H1 (cell line): ENCODE data around the gene ZBTB46. TPM values are rescaled to one million over a fixed set of nuclear protein-coding genes. Genes with fewer than 3 reads are reported as not detected.
A peak's percentile ranks its signal among the peaks of the same experiment; 100 is the strongest.

Source experiments
- CTCF ChIA-PET: fragments of 300-600 bp; sonication (Branson Sonifier 250); formaldehyde crosslinking; loops from one replicate; lab custom pipeline; 2021; ENCODE audit not compliant: partially characterized antibody; lab: Charles Lee
- POLR2A ChIA-PET: fragments of 300-600 bp; sonication (Branson Sonifier 250); formaldehyde crosslinking; loops from one replicate; lab custom pipeline; 2021; ENCODE audit warnings: inconsistent platforms; ENCODE audit not compliant: partially characterized antibody; lab: Charles Lee
- DNase-seq, 2 experiments: peaks; one replicate each; pipeline versions ENCODE4 v3.0.0 to v3.0.0-alpha.2; 2010 to 2022; ENCODE audit warnings: low spot score in 2 of 2, low read depth in 1 of 2, mixed read lengths in 1 of 2
- FAIRE-seq: peaks from 2 replicates; lab custom pipeline; 2011; peaks lifted over from hg19 to GRCh38; lab: Jason Lieb, UNC
- H2AFZ ChIP-seq: 2 replicates; pipeline ENCODE4 v1.8.1; 2012; ENCODE audit warnings: low read length, inconsistent platforms
- H2AK5ac ChIP-seq: 2 replicates; pipeline ENCODE4 v1.6.1; 2013; ENCODE audit warnings: low read depth, low read length
- H2BK120ac ChIP-seq: replicated peaks from 2 replicates; pipeline ENCODE3; 2013; ENCODE audit warnings: low read depth, low read length, inconsistent platforms
- H2BK12ac ChIP-seq: 2 replicates; pipeline ENCODE4 v1.6.1; 2013; ENCODE audit warnings: low read depth, low read length
- H2BK15ac ChIP-seq: 2 replicates; pipeline ENCODE4 v1.6.1; 2013; ENCODE audit warnings: low read length
- H2BK20ac ChIP-seq: 2 replicates; pipeline ENCODE4 v1.6.1; 2013; ENCODE audit warnings: low read length
- H2BK5ac ChIP-seq: 2 replicates; pipeline ENCODE4 v1.6.1; 2013; ENCODE audit warnings: low read depth, low read length
- H3K14ac ChIP-seq: 2 replicates; pipeline ENCODE4 v1.6.1; 2013; ENCODE audit warnings: inconsistent platforms; ENCODE audit not compliant: insufficient read length
- H3K18ac ChIP-seq: 2 replicates; pipeline ENCODE4 v1.6.1; 2013; ENCODE audit warnings: low read length; ENCODE audit errors: extremely low read depth
- H3K23ac ChIP-seq: 2 replicates; pipeline ENCODE4 v1.6.1; 2013; ENCODE audit warnings: inconsistent platforms; ENCODE audit not compliant: insufficient read length
- H3K23me2 ChIP-seq: 2 replicates; pipeline ENCODE4 v1.6.1; 2013; ENCODE audit warnings: low read depth, low read length
- H3K27ac ChIP-seq: 2 replicates; pipeline ENCODE4 v1.6.1; 2011; ENCODE audit warnings: low read depth, low read length, inconsistent platforms
- H3K27me3 ChIP-seq, 4 experiments: replicated peaks in 1 of 4; 1 replicate in 1 of 4; 2 replicates in 3 of 4; pipeline versions ENCODE4 v1.6.1 to v1.8.1; 2011 to 2013; ENCODE audit warnings: low read length in 3 of 4, mild to moderate bottlenecking in 3 of 4, inconsistent platforms in 2 of 4, mixed read lengths in 2 of 4, moderate library complexity in 1 of 4; ENCODE audit not compliant: control insufficient read depth in 3 of 4, insufficient read depth in 3 of 4; ENCODE audit errors: extremely low read depth in 1 of 4
- H3K36me3 ChIP-seq, 4 experiments: 2 replicates each; pipeline versions ENCODE4 v1.6.1 to v1.8.1; 2011 to 2013; ENCODE audit warnings: mild to moderate bottlenecking in 4 of 4, low read length in 3 of 4, moderate library complexity in 2 of 4, control low read depth in 1 of 4, inconsistent platforms in 1 of 4; ENCODE audit not compliant: insufficient read depth in 4 of 4, control insufficient read depth in 2 of 4
- H3K4ac ChIP-seq: replicated peaks from 2 replicates; pipeline ENCODE3; 2013; ENCODE audit warnings: low read length, low read depth, mixed read lengths, inconsistent platforms; ENCODE audit not compliant: insufficient read length
- H3K4me1 ChIP-seq, 4 experiments: replicated peaks in 1 of 4; 1 replicate in 1 of 4; 2 replicates in 3 of 4; pipeline versions ENCODE4 v1.6.1 to v1.8.1; 2011 to 2013; ENCODE audit warnings: low read length in 3 of 4, inconsistent platforms in 2 of 4, mixed read lengths in 1 of 4; ENCODE audit not compliant: insufficient read depth in 4 of 4, control insufficient read depth in 3 of 4
- H3K4me2 ChIP-seq, 2 experiments: 2 replicates each; pipeline versions ENCODE4 v1.6.1 to v1.8.1; 2011 to 2013; ENCODE audit warnings: low read depth in 2 of 2, low read length in 2 of 2, control low read depth in 1 of 2, inconsistent platforms in 1 of 2, mild to moderate bottlenecking in 1 of 2; ENCODE audit not compliant: insufficient read depth in 1 of 2
- H3K4me3 ChIP-seq, 4 experiments: fragments of 200-600, 300-600 bp in 1 of 4; sonication (generic), shearing (Covaris generic), sonication (Bioruptor Twin) in 1 of 4; 2 replicates each; pipeline versions ENCODE4 v1.5.1 to v1.8.1; 2011 to 2016; ENCODE audit warnings: low read length in 4 of 4, low read depth in 3 of 4, control low read depth in 2 of 4, inconsistent platforms in 2 of 4, mild to moderate bottlenecking in 2 of 4, mixed read lengths in 1 of 4, moderate library complexity in 1 of 4; ENCODE audit not compliant: insufficient read depth in 2 of 4; ENCODE audit errors: extremely low read depth in 1 of 4
- H3K56ac ChIP-seq: replicated peaks from 2 replicates; pipeline ENCODE3; 2013; ENCODE audit warnings: low read depth, mild to moderate bottlenecking, mixed read lengths, low read length, inconsistent platforms; ENCODE audit not compliant: insufficient read length
- H3K79me1 ChIP-seq: 2 replicates; pipeline ENCODE4 v1.6.1; 2013; ENCODE audit warnings: low read depth, low read length, control low read depth
- H3K79me2 ChIP-seq, 2 experiments: 2 replicates each; pipeline versions ENCODE4 v1.6.1 to v1.8.1; 2012 to 2013; ENCODE audit warnings: low read length in 2 of 2, mild to moderate bottlenecking in 2 of 2, inconsistent platforms in 1 of 2; ENCODE audit not compliant: insufficient read depth in 2 of 2, control insufficient read depth in 1 of 2
- H3K9ac ChIP-seq, 4 experiments: replicated peaks in 1 of 4; 1 replicate in 1 of 4; 2 replicates in 3 of 4; pipeline versions ENCODE4 v1.6.1 to v1.8.1; 2011 to 2013; ENCODE audit warnings: low read depth in 3 of 4, low read length in 3 of 4, control low read depth in 2 of 4, mild to moderate bottlenecking in 2 of 4, moderate library complexity in 2 of 4, inconsistent platforms in 1 of 4; ENCODE audit errors: extremely low read depth in 1 of 4
- H3K9me3 ChIP-seq, 2 experiments: 2 replicates each; pipeline versions ENCODE4 v1.6.1 to v1.8.1; 2012 to 2013; ENCODE audit warnings: mild to moderate bottlenecking in 2 of 2, moderate library complexity in 2 of 2, control low read depth in 1 of 2, inconsistent platforms in 1 of 2, low read depth in 1 of 2, low read length in 1 of 2, mixed read lengths in 1 of 2; ENCODE audit not compliant: insufficient read depth in 2 of 2
- H4K20me1 ChIP-seq, 2 experiments: replicated peaks in 1 of 2; 2 replicates each; pipeline versions ENCODE3 to v1.8.1; 2011 to 2013; ENCODE audit warnings: inconsistent platforms in 2 of 2, low read length in 2 of 2, mild to moderate bottlenecking in 1 of 2; ENCODE audit not compliant: insufficient read depth in 2 of 2, control insufficient read depth in 1 of 2
- H4K5ac ChIP-seq: 2 replicates; pipeline ENCODE4 v1.6.1; 2013; ENCODE audit warnings: low read length, low read depth, mixed read lengths, inconsistent platforms; ENCODE audit not compliant: insufficient read length
- H4K8ac ChIP-seq: 2 replicates; pipeline ENCODE4 v1.8.0; 2013; ENCODE audit warnings: mild to moderate bottlenecking, moderate library complexity, low read length, inconsistent platforms; ENCODE audit not compliant: insufficient read depth; ENCODE audit errors: extremely low read depth
- H4K91ac ChIP-seq: replicated peaks from 2 replicates; pipeline ENCODE3; 2013; ENCODE audit warnings: low read length, mixed read lengths, inconsistent platforms; ENCODE audit not compliant: insufficient read length
- BCL11A ChIP-seq, 2 experiments: IDR thresholded peaks; one replicate each; pipeline ENCODE4 v1.6.1; 2011; ENCODE audit warnings: low read depth in 2 of 2, low read length in 2 of 2, mild to moderate bottlenecking in 2 of 2
- CREB1 ChIP-seq: IDR thresholded peaks from 2 replicates; pipeline ENCODE4 v1.6.1; 2012; ENCODE audit warnings: inconsistent platforms
- RAD21 ChIP-seq, 2 experiments: IDR thresholded peaks in 1 of 2; conservative IDR thresholded peaks in 1 of 2; 2 replicates each; pipeline ENCODE4 v1.6.1; 2011; ENCODE audit warnings: low read depth in 2 of 2, low read length in 2 of 2, improper control_type of control experiment in 1 of 2, inconsistent platforms in 1 of 2, mild to moderate bottlenecking in 1 of 2, moderate library complexity in 1 of 2
- TAF7 ChIP-seq: optimal IDR thresholded peaks from 2 replicates; pipeline ENCODE3; 2011; ENCODE audit warnings: low read depth, mild to moderate bottlenecking, inconsistent platforms, low read length, moderate library complexity, borderline replicate concordance
- TBP ChIP-seq: IDR thresholded peaks from 2 replicates; pipeline ENCODE4 v1.6.1; 2011; ENCODE audit warnings: low read depth, low read length, improper control_type of control experiment
- WGBS, 2 experiments: shearing (Covaris generic) in 1 of 2; methylation state at CpG; one replicate each; pipeline versions ENCODE4 v1.1.6 to v1.1.7; 2013 to 2015; ENCODE audit warnings: low lambda C conversion rate in 2 of 2, mixed read lengths in 2 of 2, inconsistent platforms in 1 of 2, low coverage in 1 of 2, missing lambda C conversion rate in 1 of 2; ENCODE audit not compliant: insufficient replicate concordance in 2 of 2, insufficient coverage in 1 of 2, insufficient read length in 1 of 2; ENCODE audit errors: extremely low coverage in 1 of 2, missing lambda C conversion rate in 1 of 2; 5-methylcytosine and 5-hydroxymethylcytosine counted together
- polyA plus RNA-seq, 7 experiments: library from polyadenylated mRNA; depleted of rRNA in 3 of 7; stranded (reverse) in 5 of 7; unstranded in 2 of 7; fragments of >200 nt in 5 of 7; fragments of 200-250 nt in 2 of 7; gene quantifications; 1 replicate in 5 of 7; 2 replicates in 1 of 7; 4 replicates in 1 of 7; pipeline versions ENCODE4 v1.2.1 to v1.2.3, GENCODE V29; 2011 to 2013; ENCODE audit warnings: missing spikeins in 2 of 7, mixed read lengths in 2 of 7
- total RNA-seq: library from RNA; stranded (reverse); fragmentation: NEBNext Ultra II Directional; extraction: Animal tissue kit (Norgen Biotek cat#: 25700); gene quantifications from 2 replicates; pipeline ENCODE4 v1.2.1, GENCODE V29; 2021
- TF ChIP-seq, protein P1 (sequence below), 3 experiments: IDR thresholded peaks; 1 replicate in 2 of 3; 2 replicates in 1 of 3; pipeline versions ENCODE4 v1.5.1 to v1.6.1; 2011; ENCODE audit warnings: low read length in 3 of 3, mild to moderate bottlenecking in 3 of 3, inconsistent platforms in 2 of 3, low read depth in 1 of 3, moderate library complexity in 1 of 3; ENCODE audit not compliant: insufficient read depth in 1 of 3; ENCODE audit errors: control extremely low read depth in 1 of 3

The ZBTB46 gene
- total and polyA plus RNA-seq, 2 of the 8 experiments (the other 6 are each of a cell fraction or from before 2014, with no cell fraction given) = 6.4 to 22.4 TPM

GRCh38 chr20:63736893-63737694, 94.0 kb downstream of the ZBTB46 start:
- peak in 1 of 2 experiments; percentile 70 for DNase-seq
- CTCF ChIA-PET = interaction anchor here (0.5 to 2.6 kb wide), 11 partner anchors 10 to 203 kb away, joined by 3 to 7 read pairs (median 3); partner anchors contain the start of gene PTK6
- Histone ChIP-seq H3K4me2 (peak overlapping the region; percentile 71 to 95), H3K56ac (no peak overlapping the region), H4K5ac (no peak overlapping the region), H2BK120ac (no peak overlapping the region), H3K27ac (no peak overlapping the region), H2BK12ac (no peak overlapping the region), H2AK5ac (no peak overlapping the region), H3K79me2 (peaks cover 0 to 5% of the 10 kb centered on the region in 2 experiments; a peak in 1 of 4 replicates), H4K8ac (no peak overlapping the region), H3K79me1 (peaks cover 9% of the 10 kb centered on the region), H3K23ac (no peak overlapping the region), H3K4ac (no peak overlapping the region), H3K36me3 (peaks cover 0 to 16% (median 6%) of the 10 kb centered on the region in 4 experiments; a peak in 5 of 8 replicates), H3K9me3 (peaks cover 0 to 3% of the 10 kb centered on the region in 2 experiments; a peak in 2 of 4 replicates), H4K91ac (no peak overlapping the region), H3K9ac (no peak overlapping the region; a peak in 1 of 7 replicates), H2BK20ac (no peak overlapping the region), H4K20me1 (peaks cover 5 to 36% of the 10 kb centered on the region in 2 experiments), H3K4me3 (peak overlapping the region; percentile 25 to 68 (median 30); a peak in 6 of 8 replicates), H2AFZ (no peak overlapping the region), H3K23me2 (peaks cover 16% of the 10 kb centered on the region), H3K27me3 (peaks cover 0 to 12% (median 8%) of the 10 kb centered on the region in 4 experiments; a peak in 4 of 7 replicates), H2BK15ac (0 out of 2 replicates have a peak overlapping the region, but pooled peaks have one; percentile 88), H3K18ac (peak overlapping the region; percentile 32; the same call in 1 of the 2 replicates), H3K4me1 (peaks cover 0 to 20% (median 11%) of the 10 kb centered on the region in 4 experiments; a peak in 6 of 7 replicates), H3K14ac (no peak overlapping the region), H2BK5ac (no peak overlapping the region; the same call in 1 of the 2 replicates)
- no peak for FAIRE-seq
- POLR2A ChIA-PET = interaction anchor here (0.8 to 3.0 kb wide), 23 partner anchors 9 to 243 kb away, joined by 3 to 16 read pairs (median 4); partner anchors contain the start of genes ARFRP1, TNFRSF6B and ZGPAT
- 48% methylated on average over 19 of the region's 30 CpGs; no CpG with 5 or more reads in 1 of the 2 experiments for whole genome bisulfite sequencing, 2 experiments
- TF ChIP-seq, protein P1, sequence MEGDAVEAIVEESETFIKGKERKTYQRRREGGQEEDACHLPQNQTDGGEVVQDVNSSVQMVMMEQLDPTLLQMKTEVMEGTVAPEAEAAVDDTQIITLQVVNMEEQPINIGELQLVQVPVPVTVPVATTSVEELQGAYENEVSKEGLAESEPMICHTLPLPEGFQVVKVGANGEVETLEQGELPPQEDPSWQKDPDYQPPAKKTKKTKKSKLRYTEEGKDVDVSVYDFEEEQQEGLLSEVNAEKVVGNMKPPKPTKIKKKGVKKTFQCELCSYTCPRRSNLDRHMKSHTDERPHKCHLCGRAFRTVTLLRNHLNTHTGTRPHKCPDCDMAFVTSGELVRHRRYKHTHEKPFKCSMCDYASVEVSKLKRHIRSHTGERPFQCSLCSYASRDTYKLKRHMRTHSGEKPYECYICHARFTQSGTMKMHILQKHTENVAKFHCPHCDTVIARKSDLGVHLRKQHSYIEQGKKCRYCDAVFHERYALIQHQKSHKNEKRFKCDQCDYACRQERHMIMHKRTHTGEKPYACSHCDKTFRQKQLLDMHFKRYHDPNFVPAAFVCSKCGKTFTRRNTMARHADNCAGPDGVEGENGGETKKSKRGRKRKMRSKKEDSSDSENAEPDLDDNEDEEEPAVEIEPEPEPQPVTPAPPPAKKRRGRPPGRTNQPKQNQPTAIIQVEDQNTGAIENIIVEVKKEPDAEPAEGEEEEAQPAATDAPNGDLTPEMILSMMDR (IDR thresholded peaks at IDR 0.05; ENCODE audit: control extremely low read depth in 1 of 3, insufficient read depth in 1 of 3, low read depth in 1 of 3, low read length in 3 of 3) = peak in 1 of 3 experiments; percentile 9; a peak in 1 of 4 replicates
- TF ChIP-seq BCL11A (IDR thresholded peaks at IDR 0.05; ENCODE audit: low read depth in 2 of 2, low read length in 2 of 2) (no peak), CREB1 (no peak), TBP (no peak), RAD21 (IDR thresholded peaks at IDR 0.05 in 1 of 2, conservative IDR thresholded peaks at IDR 0.05 in 1 of 2; ENCODE audit: low read depth in 2 of 2, low read length in 2 of 2) (peak in 1 of 2 experiments; percentile 4; a peak in 1 of 4 replicates), TAF7 (no peak)
